Thoracic aorta endothelial cell (primary cell): Measurements from ENCODE around the gene KDM5B. TPM values are rescaled to one million over a fixed set of nuclear protein-coding genes. Genes with fewer than 3 reads are reported as not detected.

Source experiments
- small RNA-seq: library from RNA; depleted of rRNA; stranded (forward); fragments of <200 nt; gene quantifications from one replicate; pipeline ENCODE3, GENCODE V24; 2012
- total RNA-seq: library from RNA; depleted of rRNA; stranded (reverse); fragments of >200 nt; gene quantifications from 2 replicates; pipeline ENCODE4 v1.2.3, GENCODE V29; 2012

Gene KDM5B
- total RNA-seq: 77.0 and 103 TPM in 2 replicates

DNA sequence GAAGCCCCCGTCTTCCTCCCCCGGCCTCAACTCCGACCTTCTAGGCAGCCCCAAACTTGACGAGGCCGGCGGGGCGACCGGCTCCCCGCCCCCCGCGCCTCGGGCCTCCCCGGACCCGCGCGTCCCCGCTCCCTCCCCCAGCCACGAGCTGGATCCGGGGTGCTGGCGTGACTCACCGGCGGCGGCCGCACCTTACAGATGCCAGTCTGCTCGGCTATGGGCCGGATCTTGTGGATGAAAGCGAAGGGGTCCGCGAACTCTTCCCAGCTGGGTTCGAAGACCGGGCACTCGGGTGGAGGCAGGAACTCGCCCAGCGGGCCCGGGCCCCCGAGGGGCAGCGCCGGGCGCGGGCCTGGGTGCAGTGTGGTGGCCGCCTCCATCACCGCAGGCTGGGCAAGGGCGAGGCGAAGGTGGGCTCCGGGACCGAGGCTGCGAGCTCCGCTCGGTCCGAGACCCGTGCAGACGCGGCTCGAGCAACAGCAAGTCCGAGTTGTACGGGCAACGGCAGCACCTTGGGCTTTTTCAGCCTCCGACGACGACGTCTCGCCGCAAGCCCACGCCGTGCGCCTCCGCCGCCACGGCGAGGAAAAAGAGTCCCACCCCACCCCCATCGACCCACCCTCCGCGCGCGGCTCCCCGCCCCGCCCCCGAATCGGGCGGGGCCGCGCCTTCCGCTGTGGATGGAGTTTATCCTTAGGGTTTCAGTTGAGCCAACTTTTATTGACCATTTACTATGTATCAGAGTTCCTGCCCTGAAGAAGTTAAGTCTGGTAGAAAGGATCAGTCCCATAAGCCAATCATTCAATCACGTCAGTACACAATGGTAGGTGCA, at the start of gene KDM5B:
TSS of gene KDM5B (minus strand) at position 496 of the 832 bp plus-strand sequence. CDS start at position 380, 116 bp downstream.

DNA sequence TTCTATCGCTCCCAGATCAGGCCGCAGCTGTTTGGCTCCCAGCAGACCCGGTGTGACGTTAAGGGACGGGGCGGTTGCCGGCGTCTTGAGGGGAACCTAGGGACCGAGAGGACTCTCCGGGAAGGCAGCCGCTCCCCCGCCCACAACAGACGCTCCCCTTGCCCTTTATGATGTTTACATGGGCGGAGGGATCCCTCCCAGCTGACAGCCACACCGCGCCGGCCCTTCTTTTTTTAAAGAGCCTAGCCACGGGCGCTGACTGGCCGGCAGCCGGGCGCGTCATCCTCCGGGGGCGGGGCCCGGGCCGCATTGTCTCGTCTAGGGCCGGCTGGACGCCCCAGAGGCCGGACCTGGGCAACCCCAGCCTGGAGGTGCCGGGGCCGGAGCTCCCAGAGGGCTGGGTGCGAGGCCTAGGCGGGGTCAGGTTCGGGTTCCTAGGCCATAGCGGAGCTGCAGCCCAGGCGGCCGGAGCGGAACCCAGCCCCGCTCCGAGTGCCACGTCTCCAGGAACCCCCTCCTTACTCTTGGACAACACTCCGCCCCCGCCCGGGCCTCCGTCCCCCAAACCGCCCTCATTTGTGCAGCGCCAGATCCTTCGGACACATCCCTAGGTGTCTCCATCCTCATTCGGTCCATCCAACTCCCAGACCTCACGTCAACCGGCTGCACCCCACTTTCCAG, 2.5 kb upstream of the KDM5B start, which contains the start of gene PCAT6:
TSS of gene PCAT6 (plus strand) at position 340 of the 681 bp plus-strand sequence.

DNA sequence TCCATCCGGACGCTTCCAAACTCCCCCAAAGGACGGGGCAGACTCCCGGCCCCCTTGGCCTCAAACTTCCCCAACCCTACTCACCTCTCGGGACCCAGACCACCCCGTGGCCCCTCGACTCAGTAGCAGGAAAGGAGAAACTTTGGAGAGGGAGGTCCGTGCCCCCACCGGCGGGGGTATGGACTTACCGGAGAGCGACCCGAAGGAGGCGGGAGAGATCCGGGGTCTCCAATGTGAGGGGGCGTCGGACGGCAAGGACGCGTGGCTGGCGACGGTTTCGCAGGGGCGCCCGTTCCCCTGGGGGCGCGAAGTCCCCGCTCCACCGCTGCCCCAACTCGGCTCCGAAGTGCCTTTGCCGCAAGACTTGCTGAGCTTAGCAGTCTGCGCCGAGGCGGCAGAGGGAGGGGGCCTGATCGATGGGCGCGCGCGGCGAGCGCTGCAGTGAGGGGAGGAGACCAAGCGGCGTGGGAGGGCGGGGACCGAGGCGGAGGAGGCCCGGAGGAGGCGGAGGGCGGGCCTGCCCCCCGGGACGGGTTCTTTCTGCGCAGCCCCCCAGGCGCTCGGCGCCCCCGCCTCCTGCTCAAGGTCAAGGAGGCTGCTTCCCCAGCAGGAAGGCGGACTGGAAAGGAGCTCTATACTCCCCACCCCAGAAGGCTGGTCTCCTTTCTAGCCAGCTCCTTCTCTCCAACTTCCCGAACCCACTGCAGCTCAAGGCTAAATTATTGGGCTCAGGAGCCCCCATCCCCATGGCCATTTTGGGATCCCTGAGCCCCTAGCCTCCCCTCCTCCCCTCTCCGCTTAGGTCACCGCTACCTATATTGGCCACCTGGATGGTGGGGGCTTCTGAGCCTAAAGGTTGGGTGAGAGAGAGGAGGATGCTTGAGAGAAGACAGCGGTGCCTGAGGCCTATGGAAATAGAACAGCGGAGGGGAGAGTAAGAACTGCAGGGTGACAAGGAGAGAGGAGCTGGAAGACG, 97.9 kb downstream of the KDM5B start, which contains the start of gene SYT2:
TSS of gene SYT2 (minus strand) at position 385 of the 976 bp plus-strand sequence. CDS start 104,682 bp downstream, outside the sequence.

Small RNA genes lying within 50 kb of the gene (small RNA-seq; reads per million reads assigned to genes)
- not detected for gene AC098934.3

Other genes with a start within 250 kb of the KDM5B start
- not detected in 2 replicates for gene SYT2, start 98.0 kb downstream of the KDM5B start, total RNA-seq
- not detected in 2 replicates for gene PCAT6, start 2.5 kb upstream of the KDM5B start, total RNA-seq
- 10.1 and 10.5 TPM in 2 replicates for gene RABIF, start 80.7 kb upstream of the KDM5B start, total RNA-seq
- gene KLHL12, start 118.8 kb upstream of the KDM5B start, total RNA-seq: 26.8 and 30.3 TPM in 2 replicates
- 84.2 and 110 TPM in 2 replicates for gene ADIPOR1, start 149.9 kb upstream of the KDM5B start, total RNA-seq
- 22.8 and 25.1 TPM in 2 replicates for gene CYB5R1, start 158.8 kb upstream of the KDM5B start, total RNA-seq
- gene TMEM183A, start 199.0 kb upstream of the KDM5B start, total RNA-seq: 122 and 126 TPM in 2 replicates
- gene PPFIA4, start 218.1 kb upstream of the KDM5B start, total RNA-seq: 0.29 and 1.5 TPM in 2 replicates